GM18907 (cell line): Measurements from ENCODE around the gene GPR137B.

ENCODE experiments used
- ATAC-seq: cut with Tn5 transposase; IDR thresholded peaks from one replicate; pipeline ENCODE4 v1.9.1; 2021; ENCODE audit warnings: mild to moderate bottlenecking, moderate library complexity; ENCODE audit not compliant: unreplicated experiment

Gene GPR137B

DNA sequence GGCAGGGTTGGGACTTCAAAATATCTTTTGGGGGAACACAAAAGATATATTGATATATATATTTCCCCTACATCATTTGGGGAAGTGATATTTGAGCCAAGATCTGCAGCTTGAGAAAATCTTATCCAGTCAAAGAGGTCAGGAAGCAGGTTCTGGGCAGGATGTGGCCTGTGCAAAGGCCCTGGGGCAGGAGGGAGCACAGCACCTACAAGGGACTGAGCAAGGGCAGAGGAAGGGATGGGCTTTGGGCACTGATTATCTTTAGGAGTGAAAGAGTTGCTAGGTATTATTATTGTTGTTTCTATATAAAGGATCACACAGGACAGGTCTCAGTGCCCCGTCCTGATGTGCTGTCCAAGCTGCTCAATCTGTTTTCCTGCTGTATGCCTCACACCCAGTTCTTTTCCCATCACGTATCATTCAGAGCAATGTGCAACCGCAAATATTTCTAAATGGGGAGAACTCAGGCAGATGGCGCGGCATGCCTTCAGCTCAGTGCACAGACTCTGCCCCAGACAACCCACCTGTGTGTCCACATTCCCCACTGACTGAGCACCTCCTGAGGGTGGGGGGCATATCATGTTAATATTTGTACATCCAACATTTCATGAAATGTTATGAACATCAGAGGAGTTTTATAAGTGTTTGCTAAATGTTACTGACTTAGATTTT is 28.1 kb upstream of the GPR137B start:
- no peak for ATAC-seq

DNA sequence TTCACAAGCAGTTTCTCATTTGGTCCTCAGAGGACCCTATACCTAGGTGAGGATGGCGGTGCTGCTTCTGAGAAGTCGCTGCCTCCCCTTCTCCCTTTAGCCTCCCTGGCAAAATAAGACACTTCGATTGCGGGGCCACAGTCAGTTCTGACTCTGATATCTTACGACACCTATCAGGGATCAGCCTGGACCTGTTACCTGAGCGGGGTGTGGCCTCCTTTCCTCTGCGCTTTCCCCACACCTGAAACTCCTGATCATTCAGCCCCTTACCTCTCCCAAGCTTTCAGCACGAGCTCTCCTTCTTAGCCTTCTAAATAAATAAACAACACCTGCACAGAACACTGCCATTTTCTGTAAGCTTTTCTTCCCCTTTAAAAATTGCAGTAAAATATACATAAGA is 24.6 kb upstream of the GPR137B start:
- ATAC-seq = no peak

- ATAC-seq = no peak
Measured at GRCh38 chr1:236119943-236120484, 22.3 kb upstream of the GPR137B start.

DNA sequence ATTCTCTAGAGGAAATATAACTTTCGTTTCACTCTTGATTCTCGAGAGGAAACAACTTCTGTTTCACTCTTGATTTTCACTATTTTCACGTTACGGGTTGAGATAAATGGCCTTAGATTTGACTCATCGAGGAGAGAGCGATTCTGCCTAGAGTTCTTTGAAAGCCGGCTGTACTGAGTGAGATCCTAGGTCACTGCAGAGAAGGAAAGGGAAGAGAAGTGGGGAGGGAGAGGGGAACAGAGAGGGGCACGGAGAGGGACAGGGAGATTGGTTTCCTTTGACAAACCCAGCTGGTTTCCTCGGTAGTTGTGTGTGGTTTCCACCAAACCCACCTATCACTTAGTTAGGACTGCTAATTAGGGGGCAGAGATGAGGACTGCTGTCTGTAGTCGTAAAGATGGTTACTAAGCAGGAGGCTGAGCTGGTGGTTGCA is 21.6 kb upstream of the GPR137B start:
- ATAC-seq = peak; percentile 58

- ATAC-seq = peak; percentile 59
Measured at GRCh38 chr1:236122176-236122575, 20.2 kb upstream of the GPR137B start.

DNA sequence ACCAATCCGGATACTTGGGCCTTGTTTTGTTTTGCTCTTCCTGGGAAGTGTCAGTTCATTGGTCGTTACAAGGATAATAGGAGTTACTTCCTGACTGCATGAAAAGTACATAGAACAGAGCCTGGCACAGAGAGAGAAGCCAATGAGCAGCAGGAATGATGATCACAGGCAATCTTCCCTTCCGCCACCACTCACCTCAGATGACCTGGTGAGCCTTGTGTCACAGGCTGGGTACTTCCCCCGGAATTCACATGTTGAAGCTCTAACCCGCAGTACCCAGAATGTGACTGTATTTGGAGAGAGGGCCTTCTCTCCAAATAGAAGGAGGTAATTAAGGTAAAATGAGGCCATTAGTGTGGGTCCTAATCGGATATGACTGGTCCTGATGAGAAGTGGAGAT is 18.8 kb upstream of the GPR137B start:
- no peak for ATAC-seq

GRCh38 chr1:236124965-236125364 is 17.4 kb upstream of the GPR137B start:
- peak; percentile 36 for ATAC-seq

GRCh38 chr1:236127045-236127444 is 15.3 kb upstream of the GPR137B start:
- no peak for ATAC-seq

- ATAC-seq = no peak
Measured at GRCh38 chr1:236128646-236129178, 13.6 kb upstream of the GPR137B start.

DNA sequence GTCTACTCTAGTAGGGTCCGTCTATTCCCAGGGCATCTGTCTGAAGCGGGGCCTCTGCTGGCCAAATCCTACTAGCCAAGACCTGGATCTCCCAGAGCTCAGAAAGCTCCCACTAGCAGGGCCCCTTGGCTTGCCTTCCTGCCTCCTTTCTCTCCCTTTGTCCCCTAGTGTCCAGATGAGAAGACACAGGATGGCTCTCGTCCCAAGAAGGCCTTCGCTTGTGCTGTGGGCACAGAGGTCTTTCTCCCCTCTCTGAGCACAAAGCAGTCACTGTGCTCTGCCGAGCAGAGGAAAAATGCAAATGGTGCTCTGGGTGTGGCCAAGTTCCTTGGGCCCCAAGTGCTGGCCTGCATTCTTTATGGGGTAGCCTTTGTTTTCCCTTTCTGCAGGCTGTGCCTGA is 13.0 kb upstream of the GPR137B start:
- no peak for ATAC-seq

GRCh38 chr1:236130372-236130771 is 12.0 kb upstream of the GPR137B start:
- no peak for ATAC-seq

GRCh38 chr1:236131916-236132315 is 10.4 kb upstream of the GPR137B start:
- ATAC-seq = no peak

DNA sequence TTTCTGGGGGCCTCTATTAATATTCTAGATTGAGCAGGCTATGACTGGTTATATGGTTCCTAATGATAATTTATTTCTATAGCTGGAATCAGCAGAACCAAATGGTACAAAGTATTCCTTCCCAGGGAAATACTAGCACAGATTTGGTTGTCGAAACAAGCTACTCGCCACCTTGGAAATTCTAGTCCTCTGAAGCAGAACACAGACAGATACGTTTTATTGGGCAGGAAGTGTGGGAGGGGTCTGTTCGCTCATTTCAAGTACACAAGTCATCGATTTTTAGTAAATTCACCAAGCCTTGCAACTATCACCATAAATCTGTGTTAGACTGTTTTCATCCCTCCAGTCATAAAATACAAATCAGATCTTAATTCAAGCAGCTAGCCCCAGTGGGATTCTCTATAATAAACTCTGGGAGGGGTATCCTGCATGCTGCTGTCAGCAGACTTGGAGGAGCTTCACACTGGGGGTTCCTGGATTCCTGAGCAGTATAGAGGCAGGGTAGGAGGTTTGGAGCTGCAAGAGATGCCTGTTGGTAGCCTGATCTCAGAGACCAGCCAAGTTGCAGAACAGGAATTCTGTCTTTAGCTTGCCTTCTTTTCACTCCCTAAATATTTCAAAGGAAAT is 9.8 kb upstream of the GPR137B start:
- no peak for ATAC-seq

DNA sequence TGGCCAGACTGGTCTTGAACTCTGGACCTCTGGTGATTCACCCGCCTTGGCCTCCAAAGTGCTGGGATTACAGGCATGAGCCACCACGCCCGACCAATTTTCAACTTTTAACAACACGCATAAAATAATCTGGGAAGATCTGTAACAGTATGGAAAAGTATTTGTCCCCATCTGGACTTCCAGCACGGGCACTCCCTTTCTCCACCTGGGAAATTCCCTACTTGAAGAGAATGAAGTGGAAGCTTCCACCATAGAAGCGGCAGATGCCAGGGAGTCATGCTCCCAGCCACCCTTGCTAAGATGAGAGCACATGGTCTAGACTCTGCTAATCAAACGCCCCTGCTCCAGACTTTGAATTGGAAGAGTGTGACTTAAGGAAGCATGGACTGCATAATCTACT is 9.0 kb upstream of the GPR137B start:
- ATAC-seq = no peak

DNA sequence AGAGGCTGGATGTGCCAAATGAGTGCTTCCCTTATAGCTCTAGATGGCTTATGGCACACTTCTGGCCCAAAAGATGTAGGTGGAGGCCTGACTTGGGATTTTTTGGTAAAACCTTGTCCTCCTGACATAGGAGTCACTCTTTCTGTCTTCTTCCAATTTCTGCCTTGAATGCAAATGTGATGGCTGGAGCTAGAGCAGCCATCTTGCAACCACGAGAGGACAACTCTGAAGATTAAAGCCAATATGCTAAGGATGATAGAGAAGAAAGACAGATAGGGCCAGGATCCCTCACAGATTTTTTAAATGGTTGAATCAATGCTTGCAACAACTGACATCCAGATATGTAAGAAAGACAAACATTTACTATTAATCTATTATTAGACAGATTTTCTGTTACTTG is 8.5 kb upstream of the GPR137B start:
- ATAC-seq = no peak

DNA sequence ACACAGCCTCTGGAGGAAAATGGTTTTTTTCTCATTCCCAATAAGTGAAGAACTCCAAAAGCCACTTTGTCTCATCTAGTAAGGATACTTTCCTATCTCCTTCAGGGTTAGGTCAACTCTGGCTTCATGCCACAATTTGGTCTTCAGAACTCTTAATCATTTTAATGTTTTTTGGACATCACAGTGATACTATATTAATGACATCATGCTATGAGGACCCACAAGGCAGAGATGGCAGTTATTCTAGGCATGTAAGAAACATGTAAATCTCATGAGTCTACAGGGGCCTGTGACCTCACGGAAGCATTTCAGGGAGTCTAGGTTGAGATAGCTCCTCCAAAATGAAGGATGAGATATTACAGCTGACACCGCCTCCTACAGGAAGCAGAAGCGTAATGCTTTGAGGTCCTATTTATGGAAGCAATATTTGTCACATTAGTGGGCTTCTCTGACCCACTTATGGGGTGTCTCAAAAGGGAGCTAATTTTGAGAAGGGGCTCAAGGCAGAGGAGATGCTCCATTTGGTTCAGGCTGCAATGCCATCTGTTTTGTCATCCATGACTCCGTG is 5.0 kb upstream of the GPR137B start:
- ATAC-seq = no peak

- no peak for ATAC-seq
Measured at GRCh38 chr1:236139495-236139894, 2.8 kb upstream of the GPR137B start.

DNA sequence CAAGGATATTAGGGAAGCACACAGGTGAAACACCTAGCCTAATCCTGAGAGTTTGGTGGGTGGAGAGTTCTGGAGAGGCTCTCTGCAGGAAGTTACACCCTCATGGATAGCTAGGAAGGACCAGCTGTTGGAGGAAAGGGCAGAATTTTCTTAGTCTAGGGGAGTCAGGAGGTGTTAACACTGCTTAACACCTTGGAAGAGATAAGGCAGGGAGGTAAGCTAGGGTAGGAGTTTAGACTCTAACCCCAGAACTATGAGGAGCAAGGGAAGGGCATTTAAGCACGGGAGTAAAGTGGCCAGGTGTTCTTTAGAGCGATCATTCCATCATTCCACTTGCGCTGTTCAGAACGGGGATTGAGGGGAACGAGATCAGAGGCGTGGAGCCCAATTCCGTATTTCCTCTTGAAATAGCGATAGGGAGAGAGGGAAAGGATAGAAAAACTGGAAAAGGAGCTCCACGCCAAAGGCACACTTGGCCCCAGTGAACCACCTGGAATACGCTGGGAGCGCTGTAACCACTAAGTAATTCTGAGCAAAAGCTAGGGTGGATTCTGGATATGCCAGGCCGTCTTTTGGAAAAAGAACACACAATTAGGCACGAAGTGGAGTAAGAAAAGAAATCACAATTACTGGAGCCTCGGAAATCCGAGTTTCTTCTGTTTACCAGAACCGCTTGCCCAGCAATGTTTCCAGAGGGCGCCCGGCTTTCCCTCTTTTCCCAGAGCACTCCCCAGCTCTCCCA is 1.5 kb upstream of the GPR137B start:
- ATAC-seq = no peak

DNA sequence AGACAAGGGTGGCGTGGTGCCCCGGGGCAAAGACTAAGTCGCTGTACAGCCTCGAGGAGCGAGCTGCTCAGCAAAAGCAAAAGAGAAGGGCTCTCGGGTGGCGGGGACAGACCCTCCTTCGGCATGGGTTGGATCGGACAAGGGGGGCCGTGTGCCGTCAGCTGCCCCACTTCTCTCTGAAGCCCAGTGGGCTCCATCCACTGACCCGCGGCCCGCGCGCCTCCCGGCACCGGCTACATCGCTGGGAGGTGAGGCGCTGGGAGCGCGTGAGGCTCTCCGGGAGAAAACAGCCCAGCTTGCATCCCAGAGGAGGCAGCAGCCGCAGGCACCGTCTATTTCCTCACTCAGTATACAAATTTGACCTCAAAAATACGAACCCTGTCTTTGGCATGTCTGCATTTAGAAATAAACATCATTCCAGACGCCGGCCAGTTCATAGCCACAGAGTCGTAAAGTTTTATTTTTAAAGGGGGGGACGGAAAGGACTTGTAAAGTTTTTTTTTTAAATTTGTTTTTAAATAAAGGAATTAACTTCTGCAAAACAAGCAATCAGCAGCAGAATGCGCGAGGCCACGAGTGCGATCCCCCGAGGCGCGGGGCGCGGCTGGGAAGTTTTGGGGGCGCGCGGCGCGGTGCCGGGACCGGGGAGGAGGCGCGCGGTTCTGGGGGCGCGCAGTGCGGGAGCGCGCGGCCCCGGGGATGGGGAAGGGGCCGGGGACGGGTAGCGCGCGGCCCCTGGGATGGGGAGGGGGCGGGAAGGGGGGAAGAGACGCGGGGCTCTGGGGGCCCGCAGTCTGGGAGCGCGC is 689 bp upstream of the GPR137B start:
- peak; percentile 29 for ATAC-seq
